GM12878 (cell line): ENCODE results near the gene TIMP2.

Experiments
- GABPA ChIP-seq: IDR thresholded peaks from 2 replicates; pipeline ENCODE4 v1.6.1; 2014; ENCODE audit warnings: antibody characterized with exemption, low read depth, mild to moderate bottlenecking, inconsistent platforms
- JUND ChIP-seq: IDR thresholded peaks from 2 replicates; pipeline ENCODE4 v1.6.1; 2012; ENCODE audit warnings: low read depth, mild to moderate bottlenecking, low read length, improper control_type of control experiment, moderate library complexity
- NFIC ChIP-seq: IDR thresholded peaks from 2 replicates; pipeline ENCODE4 v1.6.1; 2012; ENCODE audit warnings: low read depth, mild to moderate bottlenecking, inconsistent platforms, low read length, moderate library complexity
- ZNF274 ChIP-seq: IDR thresholded peaks from one replicate; pipeline ENCODE4 v1.8.0; 2011; ENCODE audit not compliant: insufficient read length, insufficient read depth
- TF ChIP-seq, protein P1 (sequence below): fragments of 450-650 bp; IDR thresholded peaks from 2 replicates; pipeline ENCODE4 v1.6.1; 2016; ENCODE audit warnings: mild to moderate bottlenecking, moderate library complexity, borderline replicate concordance
- TF ChIP-seq, protein P2 (sequence below), 3 experiments: IDR thresholded peaks in 2 of 3; conservative IDR thresholded peaks in 1 of 3; 2 replicates each; pipeline ENCODE4 v1.5.1; 2011; ENCODE audit warnings: low read depth in 3 of 3, low read length in 3 of 3, mild to moderate bottlenecking in 3 of 3, control low read depth in 2 of 3, moderate library complexity in 2 of 3, inconsistent platforms in 1 of 3, mixed read lengths in 1 of 3; ENCODE audit not compliant: control insufficient read depth in 2 of 3, insufficient read depth in 1 of 3; ENCODE audit errors: extremely low read depth in 1 of 3
- TF ChIP-seq, protein P3 (sequence below): fragments of 450-650 bp; IDR thresholded peaks from 2 replicates; pipeline ENCODE4 v1.6.1; 2017; ENCODE audit warnings: antibody characterized with exemption, mild to moderate bottlenecking, moderate library complexity

DNA sequence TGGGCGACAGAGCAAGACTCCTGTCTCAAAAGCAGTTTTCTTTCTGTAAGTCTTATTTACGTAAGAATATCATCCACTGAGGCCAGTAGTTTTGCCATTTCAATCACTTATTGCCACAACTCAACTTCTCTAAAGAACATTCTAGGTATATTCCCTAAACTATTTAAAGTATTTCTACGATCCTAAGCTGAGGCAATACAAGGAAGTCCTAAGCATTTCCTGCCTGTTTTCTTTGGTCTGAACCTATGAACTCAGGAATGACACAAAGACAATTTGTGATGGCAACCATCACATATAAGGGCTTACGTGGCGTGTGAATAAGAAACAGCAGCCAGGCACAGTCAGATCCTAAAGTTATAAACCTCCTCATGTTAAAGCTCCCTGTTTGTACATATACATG lies 98.8 kb downstream of the TIMP2 start:
- TF ChIP-seq, protein P1, sequence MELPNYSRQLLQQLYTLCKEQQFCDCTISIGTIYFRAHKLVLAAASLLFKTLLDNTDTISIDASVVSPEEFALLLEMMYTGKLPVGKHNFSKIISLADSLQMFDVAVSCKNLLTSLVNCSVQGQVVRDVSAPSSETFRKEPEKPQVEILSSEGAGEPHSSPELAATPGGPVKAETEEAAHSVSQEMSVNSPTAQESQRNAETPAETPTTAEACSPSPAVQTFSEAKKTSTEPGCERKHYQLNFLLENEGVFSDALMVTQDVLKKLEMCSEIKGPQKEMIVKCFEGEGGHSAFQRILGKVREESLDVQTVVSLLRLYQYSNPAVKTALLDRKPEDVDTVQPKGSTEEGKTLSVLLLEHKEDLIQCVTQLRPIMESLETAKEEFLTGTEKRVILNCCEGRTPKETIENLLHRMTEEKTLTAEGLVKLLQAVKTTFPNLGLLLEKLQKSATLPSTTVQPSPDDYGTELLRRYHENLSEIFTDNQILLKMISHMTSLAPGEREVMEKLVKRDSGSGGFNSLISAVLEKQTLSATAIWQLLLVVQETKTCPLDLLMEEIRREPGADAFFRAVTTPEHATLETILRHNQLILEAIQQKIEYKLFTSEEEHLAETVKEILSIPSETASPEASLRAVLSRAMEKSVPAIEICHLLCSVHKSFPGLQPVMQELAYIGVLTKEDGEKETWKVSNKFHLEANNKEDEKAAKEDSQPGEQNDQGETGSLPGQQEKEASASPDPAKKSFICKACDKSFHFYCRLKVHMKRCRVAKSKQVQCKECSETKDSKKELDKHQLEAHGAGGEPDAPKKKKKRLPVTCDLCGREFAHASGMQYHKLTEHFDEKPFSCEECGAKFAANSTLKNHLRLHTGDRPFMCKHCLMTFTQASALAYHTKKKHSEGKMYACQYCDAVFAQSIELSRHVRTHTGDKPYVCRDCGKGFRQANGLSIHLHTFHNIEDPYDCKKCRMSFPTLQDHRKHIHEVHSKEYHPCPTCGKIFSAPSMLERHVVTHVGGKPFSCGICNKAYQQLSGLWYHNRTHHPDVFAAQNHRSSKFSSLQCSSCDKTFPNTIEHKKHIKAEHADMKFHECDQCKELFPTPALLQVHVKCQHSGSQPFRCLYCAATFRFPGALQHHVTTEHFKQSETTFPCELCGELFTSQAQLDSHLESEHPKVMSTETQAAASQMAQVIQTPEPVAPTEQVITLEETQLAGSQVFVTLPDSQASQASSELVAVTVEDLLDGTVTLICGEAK = no peak
- TF ChIP-seq ZNF274 (no peak), JUND (no peak), NFIC (no peak), GABPA (no peak)
- TF ChIP-seq, protein P2, sequence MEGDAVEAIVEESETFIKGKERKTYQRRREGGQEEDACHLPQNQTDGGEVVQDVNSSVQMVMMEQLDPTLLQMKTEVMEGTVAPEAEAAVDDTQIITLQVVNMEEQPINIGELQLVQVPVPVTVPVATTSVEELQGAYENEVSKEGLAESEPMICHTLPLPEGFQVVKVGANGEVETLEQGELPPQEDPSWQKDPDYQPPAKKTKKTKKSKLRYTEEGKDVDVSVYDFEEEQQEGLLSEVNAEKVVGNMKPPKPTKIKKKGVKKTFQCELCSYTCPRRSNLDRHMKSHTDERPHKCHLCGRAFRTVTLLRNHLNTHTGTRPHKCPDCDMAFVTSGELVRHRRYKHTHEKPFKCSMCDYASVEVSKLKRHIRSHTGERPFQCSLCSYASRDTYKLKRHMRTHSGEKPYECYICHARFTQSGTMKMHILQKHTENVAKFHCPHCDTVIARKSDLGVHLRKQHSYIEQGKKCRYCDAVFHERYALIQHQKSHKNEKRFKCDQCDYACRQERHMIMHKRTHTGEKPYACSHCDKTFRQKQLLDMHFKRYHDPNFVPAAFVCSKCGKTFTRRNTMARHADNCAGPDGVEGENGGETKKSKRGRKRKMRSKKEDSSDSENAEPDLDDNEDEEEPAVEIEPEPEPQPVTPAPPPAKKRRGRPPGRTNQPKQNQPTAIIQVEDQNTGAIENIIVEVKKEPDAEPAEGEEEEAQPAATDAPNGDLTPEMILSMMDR (IDR thresholded peaks at IDR 0.05 in 2 of 3, conservative IDR thresholded peaks at IDR 0.05 in 1 of 3; ENCODE audit: control insufficient read depth in 2 of 3, extremely low read depth in 1 of 3, insufficient read depth in 1 of 3, low read depth in 3 of 3, low read length in 3 of 3) = no peak
- TF ChIP-seq, protein P3, sequence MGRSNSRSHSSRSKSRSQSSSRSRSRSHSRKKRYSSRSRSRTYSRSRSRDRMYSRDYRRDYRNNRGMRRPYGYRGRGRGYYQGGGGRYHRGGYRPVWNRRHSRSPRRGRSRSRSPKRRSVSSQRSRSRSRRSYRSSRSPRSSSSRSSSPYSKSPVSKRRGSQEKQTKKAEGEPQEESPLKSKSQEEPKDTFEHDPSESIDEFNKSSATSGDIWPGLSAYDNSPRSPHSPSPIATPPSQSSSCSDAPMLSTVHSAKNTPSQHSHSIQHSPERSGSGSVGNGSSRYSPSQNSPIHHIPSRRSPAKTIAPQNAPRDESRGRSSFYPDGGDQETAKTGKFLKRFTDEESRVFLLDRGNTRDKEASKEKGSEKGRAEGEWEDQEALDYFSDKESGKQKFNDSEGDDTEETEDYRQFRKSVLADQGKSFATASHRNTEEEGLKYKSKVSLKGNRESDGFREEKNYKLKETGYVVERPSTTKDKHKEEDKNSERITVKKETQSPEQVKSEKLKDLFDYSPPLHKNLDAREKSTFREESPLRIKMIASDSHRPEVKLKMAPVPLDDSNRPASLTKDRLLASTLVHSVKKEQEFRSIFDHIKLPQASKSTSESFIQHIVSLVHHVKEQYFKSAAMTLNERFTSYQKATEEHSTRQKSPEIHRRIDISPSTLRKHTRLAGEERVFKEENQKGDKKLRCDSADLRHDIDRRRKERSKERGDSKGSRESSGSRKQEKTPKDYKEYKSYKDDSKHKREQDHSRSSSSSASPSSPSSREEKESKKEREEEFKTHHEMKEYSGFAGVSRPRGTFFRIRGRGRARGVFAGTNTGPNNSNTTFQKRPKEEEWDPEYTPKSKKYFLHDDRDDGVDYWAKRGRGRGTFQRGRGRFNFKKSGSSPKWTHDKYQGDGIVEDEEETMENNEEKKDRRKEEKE = no peak
